Fibroblast of pulmonary artery (primary cell): ENCODE measurements around the gene EIF6.

Source experiments
- DNase-seq: peaks from one replicate; pipeline ENCODE4 v3.0.0-alpha.2; 2010; ENCODE audit warnings: low read depth
- H3K4me3 ChIP-seq: replicated peaks from 2 replicates; pipeline ENCODE4 v1.5.1; 2011; ENCODE audit warnings: low read depth, mild to moderate bottlenecking, control low read depth, low read length, moderate library complexity
- CTCF ChIP-seq: IDR thresholded peaks from 2 replicates; pipeline ENCODE4 v1.5.1; 2011; ENCODE audit warnings: mild to moderate bottlenecking, control low read depth, low read length, inconsistent platforms; ENCODE audit errors: missing control alignments

EIF6 gene

GRCh38 chr20:35311822-35312221 is 27.2 kb upstream of the EIF6 start:
- DNase-seq = no peak
- TF ChIP-seq CTCF = no peak
- H3K4me3 ChIP-seq = no peak overlapping the region

GRCh38 chr20:35311409-35311808 is 26.8 kb upstream of the EIF6 start:
- no peak for TF ChIP-seq CTCF
- no peak overlapping the region for H3K4me3 ChIP-seq
- DNase-seq = no peak

- DNase-seq = peak; percentile 69
- no peak for TF ChIP-seq CTCF
- no peak overlapping the region for H3K4me3 ChIP-seq
Observed at GRCh38 chr20:35307666-35308653, 23.4 kb upstream of the EIF6 start.

- DNase-seq = peak; percentile 87
- no peak overlapping the region for H3K4me3 ChIP-seq
- TF ChIP-seq CTCF = peak; percentile 95
Observed at GRCh38 chr20:35306931-35307517, 22.5 kb upstream of the EIF6 start.

- TF ChIP-seq CTCF = no peak
- peak; percentile 98 for DNase-seq
- H3K4me3 ChIP-seq = no peak overlapping the region
Observed at GRCh38 chr20:35305682-35306556, 21.3 kb upstream of the EIF6 start.

- no peak overlapping the region for H3K4me3 ChIP-seq
- TF ChIP-seq CTCF = no peak
- no peak for DNase-seq
Observed at GRCh38 chr20:35304956-35305355, 20.4 kb upstream of the EIF6 start.
